Subcutaneous abdominal adipose tissue (tissue), 5 donors: ENCODE data around the gene MMP15.
A peak's percentile ranks its signal among the peaks of the same experiment; 100 is the strongest.

Experiments
- H3K27ac ChIP-seq: one replicate; pipeline ENCODE4 v1.7.0; 2013; ENCODE audit warnings: low read depth, mild to moderate bottlenecking, inconsistent platforms, low read length, moderate library complexity
- H3K27me3 ChIP-seq, 5 donors: one replicate each; pipeline ENCODE4 v1.7.0; 2013; ENCODE audit warnings: low read length in 5 of 5, inconsistent platforms in 1 of 5; ENCODE audit not compliant: control insufficient read depth in 5 of 5, insufficient read depth in 4 of 5
- H3K36me3 ChIP-seq, 5 donors: one replicate each; pipeline ENCODE4 v1.7.0; 2013; ENCODE audit warnings: low read length in 5 of 5; ENCODE audit not compliant: control insufficient read depth in 5 of 5, insufficient read depth in 5 of 5
- H3K4me1 ChIP-seq, 5 donors: one replicate each; pipeline ENCODE4 v1.7.0; 2013; ENCODE audit warnings: low read length in 5 of 5, mild to moderate bottlenecking in 3 of 5, moderate library complexity in 1 of 5; ENCODE audit not compliant: control insufficient read depth in 5 of 5, insufficient read depth in 5 of 5
- H3K4me3 ChIP-seq, 5 donors: one replicate each; pipeline ENCODE4 v1.7.0; 2013; ENCODE audit warnings: low read length in 5 of 5, low read depth in 1 of 5
- H3K9ac ChIP-seq, 5 donors: one replicate each; pipeline ENCODE4 v1.7.0; 2013; ENCODE audit warnings: low read length in 5 of 5, mild to moderate bottlenecking in 4 of 5, moderate library complexity in 3 of 5
- H3K9me3 ChIP-seq, 5 donors: one replicate each; pipeline ENCODE4 v1.7.0; 2013; ENCODE audit warnings: low read length in 5 of 5; ENCODE audit not compliant: control insufficient read depth in 5 of 5
- donor health status: healthy.
- donor health status: healthy.
- donor health status: healthy.
- donor health status: healthy.
- donor health status: healthy.

Gene MMP15

DNA sequence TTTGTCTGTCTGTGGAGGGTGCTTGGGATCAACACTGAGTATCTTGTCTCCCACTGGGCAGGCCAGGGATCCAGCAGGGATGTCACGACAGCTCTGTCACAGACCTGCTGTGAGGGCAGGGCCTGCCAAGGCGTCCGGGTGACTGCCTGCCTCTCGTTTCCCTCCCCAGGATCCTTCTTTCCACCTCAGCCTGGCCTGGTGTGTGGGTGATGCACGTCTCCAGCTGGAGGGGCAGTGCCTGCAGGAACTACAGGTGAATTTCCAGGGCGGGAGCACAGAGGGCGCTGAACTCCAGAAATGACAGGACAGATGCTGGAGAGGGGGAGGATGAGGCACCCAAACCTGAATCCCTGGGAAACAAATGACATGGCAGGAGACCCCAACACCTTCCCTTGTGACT is 6.8 kb upstream of the MMP15 start:
- Histone ChIP-seq H3K9ac (peak overlapping the region in 1 of 5 donors; percentile 21), H3K4me3 (no peak overlapping the region), H3K27ac (peak overlapping the region; percentile 10), H3K36me3 (peaks cover 0 to 40% (median 16%) of the 10 kb centered on the region in 5 donors), H3K27me3 (no peaks in the 10 kb centered on the region), H3K9me3 (no peaks in the 10 kb centered on the region), H3K4me1 (peaks cover 6 to 45% (median 21%) of the 10 kb centered on the region in 5 donors)

DNA sequence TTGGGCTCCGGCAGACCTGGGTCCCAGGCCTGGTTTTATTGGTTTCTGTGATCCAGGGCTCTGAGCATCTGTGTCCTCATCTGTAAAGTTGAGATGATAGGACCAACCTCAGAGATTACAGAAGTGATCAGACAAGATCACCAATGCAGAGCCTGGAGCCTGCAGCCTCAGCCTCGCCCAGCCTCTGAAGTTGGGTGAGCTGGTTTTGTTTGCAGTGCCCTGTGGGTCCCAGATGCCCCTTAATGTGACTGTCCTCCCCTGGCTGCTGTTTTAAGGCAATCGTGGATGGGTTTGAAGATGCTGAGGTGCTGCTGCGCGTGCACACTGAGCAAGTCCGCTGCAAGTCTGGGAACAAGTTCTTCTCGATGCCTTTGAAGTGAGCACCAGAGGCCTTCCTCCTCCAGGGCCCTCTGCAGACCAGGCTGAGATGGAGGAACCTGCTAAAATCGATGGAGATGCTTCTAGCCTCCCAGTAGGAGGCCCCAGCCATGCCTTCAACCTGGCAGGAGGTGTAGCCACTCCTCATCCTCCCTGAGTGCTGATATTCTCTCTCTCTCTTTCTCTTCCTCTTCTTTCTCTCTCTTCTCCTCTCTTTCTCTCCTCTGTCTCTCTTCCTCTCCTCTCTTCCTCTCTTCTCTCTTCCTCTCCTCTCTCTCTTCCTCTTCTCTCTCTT is 5.6 kb upstream of the MMP15 start:
- no peak overlapping the region for H3K9ac ChIP-seq
- H3K27me3 ChIP-seq: no peaks in the 10 kb centered on the region
- no peaks in the 10 kb centered on the region for H3K9me3 ChIP-seq
- no peak overlapping the region for H3K27ac ChIP-seq
- H3K36me3 ChIP-seq: peaks cover 0 to 40% (median 16%) of the 10 kb centered on the region in 5 donors
- H3K4me3 ChIP-seq: no peak overlapping the region
- peaks cover 6 to 53% (median 32%) of the 10 kb centered on the region in 5 donors for H3K4me1 ChIP-seq

DNA sequence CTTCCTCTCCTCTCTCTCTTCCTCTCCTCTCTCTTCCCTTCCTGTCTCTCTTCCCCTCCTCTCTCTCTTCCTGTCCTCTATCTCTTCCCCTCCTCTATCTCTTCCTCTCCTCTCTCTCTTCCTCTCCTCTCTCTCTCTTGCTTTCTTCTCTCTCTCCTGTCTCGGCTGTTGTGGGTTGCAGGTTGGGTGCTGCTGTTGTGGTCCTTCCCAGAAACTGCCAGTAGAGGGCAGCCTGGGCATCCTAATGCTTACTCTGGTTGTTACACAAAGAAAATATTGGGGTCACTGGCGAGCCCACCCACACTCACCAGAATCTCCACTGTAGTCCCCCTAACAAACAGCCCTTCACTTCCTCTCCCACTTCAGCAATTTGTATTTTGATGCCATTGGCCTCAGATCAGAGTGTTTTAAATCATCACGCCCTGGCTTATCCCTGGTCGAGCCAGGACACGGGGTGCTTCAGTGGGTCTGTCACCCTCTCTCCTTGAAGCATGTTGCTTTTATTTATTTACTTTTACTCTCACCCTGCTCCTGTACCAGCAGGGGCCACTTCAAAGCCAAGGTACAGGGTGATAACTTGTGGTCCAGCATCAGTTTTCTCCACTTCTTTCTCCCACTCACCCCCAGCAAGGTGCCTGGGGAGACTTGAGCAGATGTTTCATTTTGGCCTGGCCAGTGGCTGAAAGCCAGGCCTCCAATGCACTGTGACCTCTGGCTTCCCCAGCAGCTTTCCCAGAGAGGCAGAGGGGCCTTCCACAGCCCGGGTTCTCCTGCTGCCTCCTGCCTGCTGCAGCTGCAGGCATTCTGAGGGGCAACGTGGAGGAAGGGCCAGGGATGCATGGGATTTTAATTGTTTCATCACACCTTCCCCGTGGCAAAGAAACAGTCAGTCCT is 4.7 kb upstream of the MMP15 start:
- Histone ChIP-seq H3K36me3 (peaks cover 0 to 33% (median 16%) of the 10 kb centered on the region in 5 donors), H3K9me3 (no peaks in the 10 kb centered on the region), H3K4me3 (no peak overlapping the region), H3K4me1 (peaks cover 6 to 58% (median 41%) of the 10 kb centered on the region in 5 donors), H3K27me3 (no peaks in the 10 kb centered on the region), H3K27ac (no peak overlapping the region), H3K9ac (no peak overlapping the region)

DNA sequence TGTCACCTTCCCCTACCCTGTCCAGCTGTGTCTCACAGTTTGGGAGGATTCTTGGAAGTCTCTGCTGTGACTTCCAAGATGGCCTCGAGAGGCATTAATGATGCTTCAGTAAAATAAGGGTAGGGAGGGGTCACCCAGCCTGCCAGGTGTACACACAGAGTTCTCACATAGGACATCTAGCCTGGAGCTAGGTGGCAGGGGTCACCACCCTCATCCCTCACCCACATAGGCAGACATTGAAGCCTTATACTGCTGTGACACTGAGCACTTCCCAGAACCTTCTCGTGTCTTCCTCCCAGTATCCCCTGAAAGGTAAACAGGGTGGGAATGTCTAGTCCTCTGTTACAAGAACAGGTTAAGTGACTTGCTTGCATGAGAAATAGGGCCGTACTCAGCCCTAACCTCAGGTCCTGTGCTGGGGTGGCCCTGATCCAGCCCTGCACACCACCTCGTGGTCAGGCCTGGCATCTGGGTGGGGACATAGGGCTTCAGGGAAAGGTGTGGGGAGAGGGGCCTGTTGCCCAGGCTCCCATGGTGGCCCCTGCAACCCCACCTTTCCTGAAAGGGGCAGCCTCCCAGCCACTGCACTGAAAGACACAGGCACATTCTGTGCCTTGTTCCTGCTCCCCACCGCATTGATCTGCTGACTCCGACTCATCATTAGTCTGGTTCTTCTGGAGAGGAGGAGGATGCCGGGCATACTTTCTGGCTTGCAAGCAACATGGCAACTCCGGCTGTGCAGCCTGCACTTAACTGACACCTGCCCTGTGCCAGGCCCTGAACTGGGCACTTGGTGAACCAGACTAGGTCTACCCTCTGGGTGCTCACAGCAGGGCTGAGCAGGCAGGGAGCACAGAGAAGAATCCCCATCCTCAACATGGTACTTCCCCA is 3.6 kb upstream of the MMP15 start:
- no peaks in the 10 kb centered on the region for H3K9me3 ChIP-seq
- H3K9ac ChIP-seq: no peak overlapping the region
- no peak overlapping the region for H3K4me3 ChIP-seq
- H3K27me3 ChIP-seq: no peaks in the 10 kb centered on the region
- H3K36me3 ChIP-seq: peaks cover 0 to 27% (median 16%) of the 10 kb centered on the region in 5 donors
- H3K4me1 ChIP-seq: peaks cover 6 to 65% (median 51%) of the 10 kb centered on the region in 5 donors
- H3K27ac ChIP-seq: peak overlapping the region; percentile 69

DNA sequence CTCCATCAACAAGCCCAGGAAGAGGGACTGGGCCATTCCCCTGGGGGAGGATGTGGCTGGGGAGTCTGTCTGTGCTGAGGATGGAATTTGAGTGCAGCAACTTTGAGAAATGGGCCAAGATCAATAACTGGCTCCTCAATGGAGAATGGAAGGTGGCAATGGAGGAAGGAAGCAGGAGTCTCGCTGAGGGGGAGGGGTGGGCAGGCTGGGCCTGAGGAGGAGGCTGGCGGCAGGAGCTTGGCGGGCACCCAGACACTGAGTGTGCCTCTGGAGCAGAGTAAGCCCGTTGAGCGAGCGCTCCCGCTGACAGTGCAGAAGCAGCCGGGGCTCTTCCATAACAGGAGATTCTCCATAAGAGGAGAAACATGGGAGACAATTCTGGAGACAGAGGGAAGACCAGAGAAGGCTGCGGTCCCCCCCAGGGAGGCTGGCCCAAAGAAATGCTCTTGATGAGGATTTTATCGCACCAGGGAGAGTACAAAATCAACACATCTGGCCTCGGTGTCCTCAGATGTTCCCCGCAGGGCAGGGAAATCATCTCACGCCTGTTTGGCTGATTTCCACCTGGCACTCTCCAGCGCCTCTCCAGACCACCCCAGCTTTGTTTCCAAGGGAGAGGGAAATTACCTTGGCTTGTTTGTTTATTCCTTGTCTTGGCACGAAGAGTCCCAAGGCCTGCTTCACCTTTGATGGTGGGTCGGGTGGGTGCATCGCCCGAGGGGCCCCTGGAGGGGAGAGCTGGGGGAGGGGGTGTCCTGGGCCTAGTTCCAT is 2.8 kb upstream of the MMP15 start:
- H3K9ac ChIP-seq: peak overlapping the region in 2 of 5 donors; percentile 13 to 63
- no peaks in the 10 kb centered on the region for H3K9me3 ChIP-seq
- H3K36me3 ChIP-seq: peaks cover 0 to 26% (median 14%) of the 10 kb centered on the region in 5 donors
- no peaks in the 10 kb centered on the region for H3K27me3 ChIP-seq
- H3K27ac ChIP-seq: peak overlapping the region; percentile 69
- peaks cover 6 to 74% (median 60%) of the 10 kb centered on the region in 5 donors for H3K4me1 ChIP-seq
- H3K4me3 ChIP-seq: no peak overlapping the region

DNA sequence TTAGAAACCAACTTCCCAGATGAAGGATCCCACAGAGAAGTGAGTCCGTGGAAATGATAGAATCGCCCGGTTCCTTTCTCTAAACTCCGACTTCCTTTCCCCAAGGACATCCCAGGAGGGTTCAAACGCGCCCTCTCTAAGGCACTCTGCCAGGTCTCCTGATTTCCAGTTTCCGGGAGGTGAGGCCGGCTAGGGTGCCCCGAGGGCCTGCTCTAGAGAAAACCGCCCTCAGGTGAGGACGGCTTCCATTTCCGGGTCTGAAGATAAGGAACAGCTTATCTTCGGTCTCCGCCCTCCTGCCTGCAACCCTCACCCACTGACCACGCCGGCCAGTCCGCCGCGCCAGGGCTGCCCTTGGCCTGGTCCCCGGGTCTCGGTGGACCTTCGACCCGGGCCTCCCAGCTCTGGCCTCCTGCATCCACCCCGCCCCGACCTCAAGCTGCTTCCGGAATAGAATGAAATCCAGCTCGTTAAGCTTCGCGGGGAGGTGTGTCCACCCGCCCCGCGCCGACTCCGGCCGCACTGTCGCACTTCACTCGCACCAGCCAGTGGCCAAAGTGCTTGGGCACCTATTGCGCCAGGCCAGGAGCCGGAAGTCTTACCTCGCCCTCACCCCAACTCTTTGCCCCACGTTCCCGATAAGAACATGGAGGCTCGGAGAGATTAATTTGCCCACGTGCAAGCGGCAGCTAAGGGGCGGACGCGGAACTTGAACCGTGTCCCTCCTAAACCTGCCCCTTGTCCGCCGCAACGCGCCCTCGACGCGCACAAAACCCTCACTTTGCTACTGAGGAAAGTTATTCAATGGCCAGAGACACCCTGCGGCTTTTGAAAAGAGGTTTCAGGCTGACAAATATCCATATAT is 836 bp upstream of the MMP15 start:
- peak overlapping the region; percentile 66 to 85 (median 81) for H3K4me3 ChIP-seq
- H3K36me3 ChIP-seq: peaks cover 0 to 6% (median 3%) of the 10 kb centered on the region in 5 donors
- H3K27me3 ChIP-seq: no peaks in the 10 kb centered on the region
- H3K27ac ChIP-seq: peak overlapping the region; percentile 69
- H3K9ac ChIP-seq: peak overlapping the region in 4 of 5 donors; percentile 19 to 74 (median 52)
- no peaks in the 10 kb centered on the region for H3K9me3 ChIP-seq
- peaks cover 9 to 82% (median 80%) of the 10 kb centered on the region in 5 donors for H3K4me1 ChIP-seq

DNA sequence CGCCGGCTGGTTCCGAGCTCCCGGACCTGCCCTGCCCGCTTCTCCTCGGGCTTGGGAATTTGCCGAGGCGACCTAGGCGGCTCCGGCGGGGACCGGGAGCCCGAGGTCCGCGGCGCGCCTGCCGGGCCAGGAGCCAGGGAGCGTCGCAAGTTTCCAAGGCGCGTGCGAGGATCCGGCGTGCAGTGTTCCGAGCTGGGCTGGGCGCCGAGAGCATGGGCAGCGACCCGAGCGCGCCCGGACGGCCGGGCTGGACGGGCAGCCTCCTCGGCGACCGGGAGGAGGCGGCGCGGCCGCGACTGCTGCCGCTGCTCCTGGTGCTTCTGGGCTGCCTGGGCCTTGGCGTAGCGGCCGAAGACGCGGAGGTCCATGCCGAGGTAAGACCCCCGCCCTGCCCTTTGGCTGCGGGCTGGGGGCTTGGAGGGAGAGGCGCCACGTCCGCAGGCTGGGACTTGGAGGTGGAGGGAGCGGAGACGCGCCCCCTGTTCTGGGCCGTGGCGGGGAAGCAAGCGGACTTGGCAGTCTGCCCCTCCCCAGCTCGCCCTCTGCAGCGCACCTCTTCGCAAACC is 668 bp downstream of the MMP15 start:
- H3K36me3 ChIP-seq: no peaks in the 10 kb centered on the region
- H3K9ac ChIP-seq: peak overlapping the region in 2 of 5 donors; percentile 64 to 65
- peaks cover 14 to 92% (median 83%) of the 10 kb centered on the region in 5 donors for H3K4me1 ChIP-seq
- no peaks in the 10 kb centered on the region for H3K27me3 ChIP-seq
- H3K27ac ChIP-seq: peak overlapping the region; percentile 69
- H3K4me3 ChIP-seq: peak overlapping the region in 4 of 5 donors; percentile 75 to 85 (median 82)
- no peaks in the 10 kb centered on the region for H3K9me3 ChIP-seq

DNA sequence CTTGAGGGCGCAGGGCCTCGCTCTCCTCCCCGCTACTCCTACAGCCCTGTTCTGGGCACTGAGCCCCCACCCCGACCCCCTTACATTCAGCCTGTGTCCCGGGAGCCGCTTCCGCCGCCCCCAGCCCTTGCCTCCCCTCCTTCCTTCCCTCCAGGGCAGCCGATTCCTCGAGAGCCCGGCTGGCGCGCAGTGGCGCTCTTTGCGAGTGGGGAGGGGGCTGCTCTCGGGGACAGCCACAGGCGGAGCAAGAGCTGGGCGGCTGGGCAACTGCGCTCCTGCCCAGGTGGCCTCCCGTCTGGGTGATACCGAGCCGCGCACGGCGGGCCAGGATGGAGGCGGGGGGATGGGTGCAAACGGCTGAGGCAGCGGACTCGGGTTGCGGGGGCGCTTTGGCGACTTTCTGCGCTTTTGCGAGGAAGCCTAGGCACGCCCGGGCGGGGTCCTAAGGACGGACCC is 1.2 kb downstream of the MMP15 start:
- Histone ChIP-seq H3K36me3 (no peaks in the 10 kb centered on the region), H3K27ac (peak overlapping the region; percentile 69), H3K4me1 (peaks cover 14 to 96% (median 85%) of the 10 kb centered on the region in 5 donors), H3K9ac (peak overlapping the region in 2 of 5 donors; percentile 64 to 65), H3K4me3 (peak overlapping the region in 4 of 5 donors; percentile 75 to 85 (median 82)), H3K27me3 (no peaks in the 10 kb centered on the region), H3K9me3 (no peaks in the 10 kb centered on the region)
